Activated CD4-positive, alpha-beta T cell treated with anti-CD3 and anti-CD28 coated beads, Interleukin-2, amount 50 U/mL, for 24 hours (primary cell): ENCODE results near the gene SMC4.
A peak's percentile ranks its signal among the peaks of the same experiment; 100 is the strongest.
"Not testable (repeated sequence)": the region's sequence is repeated elsewhere in the genome, so short reads cannot be mapped to it uniquely, and the experiment has no call there.

ENCODE experiments used
- DNase-seq, 2 donors: peaks; one replicate each; pipeline ENCODE4 v3.0.0-alpha.2; 2020; ENCODE audit warnings: low read depth in 1 of 2, low spot score in 1 of 2

SMC4 gene

GRCh38 chr3:160399125-160400029 is at the start of gene SMC4, which contains the start of gene IFT80:
Gene SMC4, plus strand, starts transcription at chr3:160399650. Its CDS starts 1,177 bp downstream, at chr3:160400827.
Gene IFT80, minus strand, starts transcription at chr3:160399225. Its CDS starts 14,625 bp downstream, at chr3:160384600.
- DNase-seq, result peak; percentile 85 to 96

DNA sequence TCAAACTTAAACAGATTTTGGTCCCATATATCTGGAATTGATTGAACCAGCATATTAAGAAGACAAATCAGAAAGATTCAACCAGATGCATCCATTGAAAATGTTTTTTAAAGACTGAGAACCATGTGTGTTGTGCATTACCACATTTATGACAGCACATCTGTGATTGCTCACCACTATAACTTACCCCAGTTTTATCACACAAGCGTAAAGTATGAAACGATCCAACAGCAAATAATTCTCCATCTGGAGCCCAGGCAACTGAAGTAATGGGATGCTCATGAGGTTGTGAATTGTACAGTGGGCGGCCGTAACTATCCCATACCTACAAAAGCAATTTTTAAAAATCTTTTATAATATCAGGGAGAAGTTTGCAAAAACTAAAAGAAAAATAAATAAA is 43.6 kb upstream of the SMC4 start:
- DNase-seq, result no peak

GRCh38 chr3:160362896-160363295 is 36.6 kb upstream of the SMC4 start:
- DNase-seq, result not testable (repeated sequence)

DNA sequence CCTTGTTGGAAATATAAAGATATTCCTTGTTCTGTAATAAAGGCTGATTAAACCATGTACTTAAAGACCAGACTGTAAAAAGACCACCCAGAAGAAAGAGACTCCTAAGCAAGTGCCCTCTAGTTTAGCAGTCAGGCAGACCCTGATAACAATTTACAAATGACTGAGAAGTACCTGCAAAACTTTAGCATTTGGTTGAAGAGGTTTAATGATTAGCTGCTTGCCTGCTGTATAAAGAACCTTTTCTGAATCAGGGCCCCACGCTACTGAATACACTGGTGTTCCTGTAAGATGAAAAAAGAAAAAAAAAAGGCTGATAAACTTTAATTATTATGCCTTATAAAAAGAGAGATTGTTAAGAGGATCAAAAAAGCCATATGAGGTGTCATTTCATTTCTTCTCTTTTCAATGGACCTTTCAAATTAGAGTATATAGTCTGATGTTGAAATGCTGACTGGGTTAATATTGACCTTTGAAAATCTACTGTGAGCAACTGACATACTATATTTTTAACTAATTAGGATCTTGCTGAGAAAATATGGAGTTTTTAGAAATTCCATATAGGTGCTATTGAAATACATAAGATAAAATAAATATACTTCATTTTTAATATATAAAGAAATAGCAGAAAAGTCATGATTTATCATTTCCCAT is 33.5 kb upstream of the SMC4 start:
- no peak for DNase-seq

DNA sequence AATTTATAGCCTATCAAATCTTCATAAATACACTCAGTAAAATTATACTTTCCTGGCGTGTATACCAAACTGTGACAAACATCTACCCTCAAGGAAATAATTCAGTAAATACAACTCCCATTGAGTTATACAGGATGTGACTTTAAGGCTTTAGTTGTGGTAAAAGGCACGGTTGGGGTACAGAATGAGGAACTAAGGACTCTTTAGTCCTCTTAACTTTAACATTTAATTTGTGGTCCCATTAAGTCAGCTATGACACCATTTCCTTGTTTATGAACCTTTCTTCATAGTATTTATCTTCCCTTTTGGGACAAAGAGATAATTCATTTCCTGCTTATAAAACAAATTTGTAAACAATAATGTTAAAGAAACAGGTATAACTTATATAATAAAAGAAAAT is 30.6 kb upstream of the SMC4 start:
- DNase-seq, result no peak

- no peak for DNase-seq
Measured at GRCh38 chr3:160369784-160370183, 29.7 kb upstream of the SMC4 start.

DNA sequence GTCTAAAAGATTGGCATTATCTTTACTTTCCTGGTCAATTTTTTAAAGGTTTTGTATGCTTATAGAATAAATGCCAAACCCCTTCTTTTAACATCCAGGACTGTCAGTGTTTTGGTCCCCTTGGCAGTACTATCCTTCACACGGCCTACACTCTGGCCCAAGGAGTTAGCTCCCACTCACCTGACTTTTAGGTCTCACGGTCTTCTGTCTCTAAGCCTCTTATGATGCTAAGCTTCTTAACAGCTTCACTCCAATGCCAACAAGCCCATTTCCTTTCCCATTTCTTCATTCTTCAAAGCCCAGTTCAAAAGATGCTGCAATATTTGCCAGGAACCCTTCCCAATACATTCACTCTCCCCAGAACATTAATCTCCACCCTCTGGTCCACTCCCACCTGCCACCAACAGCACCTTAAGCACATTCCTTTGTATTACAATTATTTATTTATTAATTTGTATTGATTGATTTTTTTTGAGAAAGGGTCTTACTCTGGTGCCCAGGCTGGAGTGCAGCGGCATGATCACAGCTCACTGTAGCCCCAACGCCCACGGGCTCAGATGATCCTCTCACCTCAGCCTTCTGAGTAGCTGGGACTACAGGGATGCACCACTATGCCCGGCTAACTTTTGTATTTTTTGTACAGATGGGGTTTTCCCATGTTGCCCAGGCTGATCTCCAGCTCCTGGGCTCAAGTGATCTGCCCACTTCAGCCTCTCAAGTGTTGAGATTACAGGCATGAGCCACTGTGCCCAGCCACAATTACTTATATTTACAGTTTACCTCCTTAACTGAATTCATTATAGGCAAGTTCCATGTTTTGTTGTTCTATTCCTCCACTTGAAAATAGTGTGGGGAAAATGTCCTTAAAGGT is 28.2 kb upstream of the SMC4 start:
- DNase-seq, result no peak

DNA sequence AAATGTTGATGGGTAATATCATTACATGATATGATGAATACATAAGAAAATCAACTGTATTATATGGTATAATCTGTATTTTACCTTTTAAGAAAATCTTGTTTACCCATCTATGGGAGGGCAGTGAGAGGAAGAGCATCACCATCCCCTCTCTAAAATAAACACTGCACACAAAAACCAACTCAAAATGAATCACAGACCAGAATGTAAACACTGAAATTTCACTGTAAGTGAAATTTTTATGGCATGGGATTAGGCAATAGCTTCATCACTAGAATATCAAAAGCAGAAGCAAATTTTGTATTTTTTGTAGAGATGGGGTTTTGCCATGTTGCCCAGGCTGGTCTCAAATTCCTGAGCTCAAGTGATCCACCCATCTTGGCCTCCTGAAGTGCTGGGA is 26.7 kb upstream of the SMC4 start:
- no peak for DNase-seq

- DNase-seq, result no peak
Measured at GRCh38 chr3:160373655-160374054, 25.8 kb upstream of the SMC4 start.

- DNase-seq, result no peak
Measured at GRCh38 chr3:160374472-160374871, 25.0 kb upstream of the SMC4 start.

DNA sequence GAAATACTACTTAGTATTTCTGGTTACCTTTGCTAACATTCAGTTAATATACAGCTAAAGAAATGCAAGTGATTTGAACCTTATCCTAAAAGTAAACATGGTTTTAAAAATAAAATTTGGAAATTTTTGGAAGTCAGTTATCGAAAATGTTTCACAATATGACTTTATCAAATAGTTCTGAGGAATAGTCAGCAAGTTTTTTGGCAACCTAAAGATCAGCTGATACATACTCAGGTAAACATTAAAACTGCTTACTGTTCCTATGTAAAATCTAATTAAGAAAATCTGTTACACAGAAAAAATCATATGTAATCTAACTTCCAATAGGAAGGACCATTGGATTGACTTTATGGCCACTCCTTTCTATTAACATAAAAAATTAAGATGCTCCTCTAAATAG is 24.5 kb upstream of the SMC4 start:
- no peak for DNase-seq

DNA sequence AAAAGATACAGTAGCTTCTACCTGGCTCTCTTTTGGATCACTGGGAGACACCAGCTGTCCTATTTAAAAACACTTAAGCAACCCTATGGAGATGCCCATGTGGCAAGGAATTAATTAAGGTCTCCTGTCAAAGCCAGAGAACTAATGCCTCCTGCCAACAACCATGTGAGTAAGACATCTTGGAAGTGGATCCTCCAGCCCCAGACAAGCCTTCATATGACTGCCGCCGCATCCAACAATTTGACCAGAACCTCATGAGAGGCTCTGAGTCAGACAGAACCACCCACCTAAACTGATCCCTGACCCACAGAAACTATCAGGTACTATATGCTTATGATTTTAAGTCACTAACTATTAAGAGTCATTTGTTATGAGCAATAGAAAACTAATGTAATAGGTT is 22.8 kb upstream of the SMC4 start:
- DNase-seq, result no peak

DNA sequence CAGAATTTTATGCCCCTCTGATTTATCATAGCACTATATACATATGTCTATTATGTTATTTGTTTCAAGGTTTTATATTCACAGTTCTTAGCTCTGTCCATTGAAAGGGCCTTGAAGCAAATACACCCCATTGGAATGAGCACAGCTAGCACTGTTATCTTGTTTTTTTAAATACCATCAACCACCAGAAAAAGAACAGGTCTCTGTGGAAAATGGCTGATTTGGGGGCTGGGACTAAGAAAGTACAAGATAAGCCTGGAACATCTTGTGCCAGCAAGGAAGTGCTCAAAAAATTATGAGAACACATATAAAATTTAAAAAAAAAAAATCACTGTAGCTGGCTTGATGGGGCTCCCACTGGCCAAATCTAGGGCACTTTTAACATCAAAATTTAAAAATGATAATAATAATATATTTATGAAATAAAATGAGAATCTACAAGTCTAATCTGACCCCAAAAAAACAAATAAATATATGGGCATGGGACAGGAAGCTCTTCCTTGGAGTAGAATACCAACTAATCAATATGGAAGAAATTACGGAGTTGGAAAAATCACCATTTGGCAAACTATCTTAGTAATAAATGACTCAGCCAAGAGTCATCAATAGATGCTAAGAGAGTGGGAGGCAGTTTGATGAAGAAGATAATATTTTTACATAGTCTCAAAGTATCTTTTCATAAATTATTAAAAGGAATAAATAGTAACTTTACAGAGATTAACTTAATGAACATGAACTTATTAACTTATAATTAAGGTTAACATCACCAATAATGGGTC is 20.9 kb upstream of the SMC4 start:
- DNase-seq, result no peak

DNA sequence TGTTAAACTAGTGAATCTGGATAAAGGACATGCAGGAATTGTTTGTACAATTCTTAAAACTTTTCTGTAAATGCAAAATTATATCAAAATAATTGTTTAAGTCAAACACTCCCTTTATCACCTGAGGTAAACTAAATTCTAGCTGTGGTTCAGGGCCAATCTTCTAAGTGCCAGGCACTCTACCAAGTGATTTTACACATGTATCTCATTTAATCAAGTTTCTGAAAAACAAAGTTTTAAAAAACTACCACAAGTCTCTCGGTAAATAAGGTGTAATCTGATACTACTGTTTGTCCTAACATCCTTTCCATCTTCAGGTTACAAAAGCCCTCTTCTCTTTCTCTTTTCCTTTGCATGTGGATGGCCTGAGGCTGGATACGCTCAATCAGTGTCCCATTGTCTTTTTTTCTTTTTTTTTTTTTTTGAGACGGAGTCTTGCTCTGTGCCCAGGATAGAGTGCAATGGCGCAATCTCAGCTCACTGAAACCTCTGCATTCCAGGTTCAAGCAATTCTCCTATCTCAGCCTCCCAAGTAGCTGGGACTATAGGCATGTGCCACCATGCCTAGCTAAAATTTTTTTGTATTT is 19.7 kb upstream of the SMC4 start:
- DNase-seq, result no peak

DNA sequence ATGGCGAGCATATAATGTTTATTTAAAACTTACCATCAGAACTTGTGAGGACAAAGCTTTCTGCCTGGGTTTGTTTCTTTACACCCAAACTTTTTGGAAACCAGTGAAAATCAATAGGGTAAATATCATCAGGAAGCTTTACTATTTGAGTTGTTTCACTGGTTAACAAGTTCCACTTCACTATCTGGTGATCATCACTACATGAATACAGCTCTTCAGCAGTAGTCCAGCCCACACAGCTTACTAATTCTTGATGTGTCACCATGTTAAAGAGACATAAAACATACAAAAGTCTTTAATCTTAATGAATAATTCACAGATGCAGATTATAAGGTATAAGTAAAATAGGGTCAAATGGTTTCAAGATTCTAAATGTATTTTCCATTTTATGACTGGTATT is 18.0 kb upstream of the SMC4 start:
- DNase-seq, result no peak

GRCh38 chr3:160384639-160385318 is 14.7 kb upstream of the SMC4 start:
- DNase-seq, result no peak

DNA sequence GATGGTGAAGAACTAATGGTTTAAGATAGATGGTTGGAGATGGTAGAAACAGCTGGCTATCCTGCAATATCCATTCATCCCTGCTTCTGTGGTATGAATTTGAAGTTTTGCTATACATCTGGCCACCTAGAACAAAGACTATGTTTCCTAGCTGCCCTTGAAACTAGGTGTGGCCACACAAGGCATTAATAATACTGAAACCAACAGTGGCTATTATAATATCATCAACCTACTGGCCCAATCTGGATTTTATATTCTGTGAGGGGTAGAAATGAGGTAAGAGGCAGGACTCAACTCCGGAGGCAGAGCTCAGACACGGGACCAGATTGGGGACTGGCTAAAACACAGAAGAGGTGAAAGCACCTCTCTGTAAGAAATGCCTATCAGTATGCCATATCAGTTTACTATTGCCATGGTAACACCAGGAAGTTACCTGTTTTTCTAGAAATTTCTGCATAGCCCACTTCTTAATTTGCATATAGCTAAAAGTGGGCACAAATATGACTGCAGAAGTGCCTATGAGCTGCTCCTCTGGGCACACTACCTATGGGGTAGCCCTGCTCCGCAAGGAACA is 8.8 kb upstream of the SMC4 start:
- DNase-seq, result no peak

DNA sequence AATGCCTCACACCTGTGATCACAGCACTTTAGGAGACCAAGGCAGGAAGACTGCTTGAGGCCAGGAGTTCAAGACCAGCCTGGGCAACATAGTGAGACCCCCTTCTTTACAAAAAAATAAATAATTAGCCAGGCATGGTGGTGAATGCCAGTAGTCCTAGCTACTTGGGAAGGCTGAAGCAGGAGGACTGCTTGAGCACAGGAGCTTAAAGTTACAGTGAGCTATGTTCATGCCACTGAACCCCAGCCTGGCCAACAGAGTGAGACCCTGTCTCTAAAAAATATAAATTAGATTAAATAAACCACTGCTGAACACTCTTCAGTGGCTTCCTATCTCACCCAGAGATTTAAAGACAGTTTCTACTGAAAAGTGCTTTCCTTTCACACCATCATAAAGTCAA is 6.7 kb upstream of the SMC4 start:
- DNase-seq, result no peak

- no peak for DNase-seq
Measured at GRCh38 chr3:160393346-160394008, 6.0 kb upstream of the SMC4 start.
